Activated CD8-positive, alpha-beta memory T cell treated with anti-CD3 and anti-CD28 coated beads, Interleukin-2, amount 10 ng/mL, durations not matched to agents 7 days and 5 days (primary cell): ENCODE results near the gene MYLK. TPM values are rescaled to one million over a fixed set of nuclear protein-coding genes. Genes with fewer than 3 reads are reported as not detected.
A peak's percentile ranks its signal among the peaks of the same experiment; 100 is the strongest.

Experiments used
- ATAC-seq: fragments of 150-1000 bp; cut with Tn5 transposase; one replicate; pipeline ENCODE4 v1.10.0; 2021; ENCODE audit warnings: moderate library complexity
- CTCF ChIA-PET: fragments of 350-600 bp; sonication (Branson Sonifier 250); formaldehyde crosslinking; loops from one replicate; lab custom pipeline; 2021; ENCODE audit warnings: antibody characterized with exemption; lab: Charles Lee
- DNase-seq: peaks from one replicate; pipeline ENCODE4 v3.0.0-alpha.2; 2020
- H3K27ac Mint-ChIP-seq: one replicate; pipeline ENCODE4 v1.8.0; 2021; ENCODE audit warnings: mild to moderate bottlenecking, mixed read lengths
- H3K27me3 Mint-ChIP-seq: one replicate; pipeline ENCODE4 v1.8.0; 2021; ENCODE audit warnings: mixed read lengths
- H3K36me3 Mint-ChIP-seq: one replicate; pipeline ENCODE4 v1.8.0; 2021; ENCODE audit warnings: mild to moderate bottlenecking, mixed read lengths
- H3K4me1 Mint-ChIP-seq: one replicate; pipeline ENCODE4 v1.8.0; 2021; ENCODE audit warnings: mixed read lengths
- H3K4me3 Mint-ChIP-seq: one replicate; pipeline ENCODE4 v1.8.0; 2021; ENCODE audit warnings: mild to moderate bottlenecking, moderate library complexity, mixed read lengths
- H3K9me3 Mint-ChIP-seq: one replicate; pipeline ENCODE4 v1.8.0; 2022; ENCODE audit warnings: low read depth, mixed read lengths
- total RNA-seq, 2 experiments: library from RNA; stranded (reverse); gene quantifications; one replicate each; pipeline ENCODE4 v1.2.3, GENCODE V29; 2021

The MYLK gene
- total RNA-seq, 2 experiments from 2014 or later: 0.50 to 0.96 TPM

DNA sequence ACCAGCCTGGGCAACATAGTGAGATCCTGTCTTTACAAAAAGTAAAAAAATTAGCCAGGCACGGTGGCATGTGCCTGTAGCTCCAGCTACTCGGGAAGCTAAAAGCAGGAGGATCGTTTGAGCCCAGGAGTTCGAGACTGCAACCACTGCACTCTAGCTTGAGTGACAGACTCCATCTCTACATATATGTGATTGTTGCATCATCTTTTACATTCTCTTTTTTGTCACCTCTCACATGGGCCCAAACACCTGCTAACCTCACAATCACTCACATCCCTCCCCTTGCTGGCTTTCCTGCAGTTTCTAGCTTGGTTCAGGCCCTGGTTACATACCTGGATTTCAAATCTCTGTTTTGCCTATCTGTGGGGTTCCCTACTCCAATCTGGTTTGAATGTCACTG is 19.4 kb downstream of the MYLK start:
- H3K36me3 Mint-ChIP-seq: no peaks in the 10 kb centered on the region
- peaks cover 7% of the 10 kb centered on the region for H3K27me3 Mint-ChIP-seq
- no peak for ATAC-seq
- CTCF ChIA-PET: no interaction called here
- H3K4me3 Mint-ChIP-seq: no peak overlapping the region
- H3K9me3 Mint-ChIP-seq: no peaks in the 10 kb centered on the region
- no peak overlapping the region for H3K27ac Mint-ChIP-seq
- no peak for DNase-seq
- no peaks in the 10 kb centered on the region for H3K4me1 Mint-ChIP-seq

DNA sequence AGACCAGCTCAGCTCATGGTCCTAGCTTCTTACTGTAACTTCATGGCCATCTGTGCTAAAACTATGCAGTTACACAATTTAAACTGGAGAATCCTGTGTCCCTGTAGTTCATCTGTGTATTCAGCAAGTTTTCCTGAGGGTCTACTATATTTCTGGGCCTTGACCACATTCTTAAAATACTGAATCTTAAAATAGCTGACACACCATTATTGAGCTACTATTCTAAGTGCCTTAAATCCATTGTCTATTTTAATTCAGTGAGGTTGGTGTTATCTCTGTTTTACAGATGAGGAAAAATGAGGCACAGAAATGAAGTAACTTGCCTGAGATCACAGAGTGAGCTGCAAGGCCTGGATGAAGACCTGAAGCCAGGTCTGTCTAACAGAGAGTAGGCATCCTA is 22.0 kb downstream of the MYLK start:
- H3K4me1 Mint-ChIP-seq: no peaks in the 10 kb centered on the region
- H3K27me3 Mint-ChIP-seq: peaks cover 10% of the 10 kb centered on the region
- CTCF ChIA-PET: interaction anchor here (1.5 kb wide), 1 partner anchor 8 kb away, joined by 3 read pairs; no protein-coding TSS in a partner anchor
- no peaks in the 10 kb centered on the region for H3K36me3 Mint-ChIP-seq
- no peak overlapping the region for H3K27ac Mint-ChIP-seq
- no peaks in the 10 kb centered on the region for H3K9me3 Mint-ChIP-seq
- ATAC-seq (no peak), DNase-seq (no peak)
- no peak overlapping the region for H3K4me3 Mint-ChIP-seq

DNA sequence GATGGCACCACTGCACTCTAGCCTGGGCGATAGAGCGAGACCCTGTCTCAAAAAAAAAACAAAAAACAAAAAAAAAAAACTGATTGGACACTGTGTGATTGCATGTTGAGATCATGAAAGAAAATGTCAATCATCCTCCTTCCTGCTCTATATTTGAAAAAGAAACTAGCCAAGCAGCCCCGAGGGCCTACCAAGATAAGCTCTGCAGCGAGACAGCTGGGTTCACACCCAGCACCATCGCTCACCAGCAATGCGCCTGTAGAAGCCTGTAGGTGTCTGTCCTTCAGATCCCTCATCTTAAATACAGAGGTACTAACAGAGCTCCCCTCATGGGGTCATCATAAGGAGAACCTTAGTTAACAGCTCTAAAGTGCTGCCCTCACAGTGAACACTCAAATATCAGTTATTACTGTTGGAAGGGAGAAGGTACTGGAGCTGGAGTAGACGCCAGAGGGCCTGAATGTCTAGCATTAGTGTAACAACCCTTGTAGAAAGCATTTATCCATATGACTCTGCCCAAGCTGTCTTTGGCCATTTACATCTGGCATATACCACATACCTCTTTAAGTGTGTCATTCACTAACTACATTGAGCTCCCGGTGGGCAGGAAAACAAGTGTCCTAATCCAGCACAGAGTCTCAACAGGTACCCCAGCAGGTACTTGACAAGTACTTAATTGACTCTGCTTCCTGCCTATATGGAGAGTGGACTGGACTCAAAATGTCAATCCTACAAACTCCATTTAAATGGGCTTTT is 22.9 kb downstream of the MYLK start:
- no peaks in the 10 kb centered on the region for H3K36me3 Mint-ChIP-seq
- peaks cover 10% of the 10 kb centered on the region for H3K27me3 Mint-ChIP-seq
- H3K9me3 Mint-ChIP-seq: no peaks in the 10 kb centered on the region
- CTCF ChIA-PET: interaction anchor here (1.5 kb wide), 1 partner anchor 9 kb away, joined by 3 read pairs; no protein-coding TSS in a partner anchor
- no peaks in the 10 kb centered on the region for H3K4me1 Mint-ChIP-seq
- no peak overlapping the region for H3K4me3 Mint-ChIP-seq
- DNase-seq: no peak
- no peak for ATAC-seq
- H3K27ac Mint-ChIP-seq: no peak overlapping the region

DNA sequence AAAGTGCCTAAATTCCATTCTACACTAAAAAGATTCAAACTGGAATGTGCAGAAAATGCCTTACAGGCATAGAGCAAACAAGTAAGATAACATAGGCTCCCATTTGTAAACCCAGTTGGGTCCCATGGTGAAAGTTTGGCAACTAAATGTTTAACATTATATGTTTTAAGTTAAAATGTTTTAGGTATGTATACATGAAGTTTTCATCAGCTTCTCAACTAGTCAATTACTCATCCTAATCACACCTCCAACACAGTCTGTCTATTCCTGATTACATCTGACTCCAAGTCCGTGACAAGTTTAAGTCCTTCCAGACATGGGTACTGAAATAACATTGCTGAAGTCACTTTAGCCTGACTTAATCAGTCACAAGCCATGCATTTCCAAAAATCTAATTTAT is 25.0 kb downstream of the MYLK start:
- Mint-ChIP-seq H3K27ac (no peak overlapping the region), H3K4me3 (no peak overlapping the region), H3K36me3 (peaks cover 3% of the 10 kb centered on the region), H3K27me3 (peaks cover 10% of the 10 kb centered on the region), H3K9me3 (peaks cover 2% of the 10 kb centered on the region), H3K4me1 (peaks cover 10% of the 10 kb centered on the region)
- CTCF ChIA-PET: no interaction called here
- DNase-seq (no peak), ATAC-seq (no peak)

DNA sequence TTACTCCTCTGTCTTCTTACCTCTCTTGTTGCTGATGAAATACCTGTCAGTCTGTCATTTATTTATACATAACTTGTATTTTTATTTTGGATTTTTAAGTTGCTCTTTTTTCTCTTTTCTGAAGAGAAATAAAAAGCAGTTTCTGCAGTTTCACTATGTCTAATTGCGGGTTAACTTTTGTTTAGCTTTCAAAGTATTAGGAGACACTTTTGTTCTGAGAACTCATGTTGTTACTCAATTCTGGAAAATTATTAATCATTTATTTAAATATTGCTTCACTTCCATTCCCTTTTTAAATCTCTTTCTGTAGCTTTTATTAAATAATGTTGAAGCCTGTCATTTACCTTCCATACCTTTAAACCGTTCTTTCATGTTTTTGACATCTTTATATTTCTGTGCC is 29.2 kb downstream of the MYLK start:
- Mint-ChIP-seq H3K27ac (peak overlapping the region; percentile 10), H3K9me3 (peaks cover 4% of the 10 kb centered on the region), H3K27me3 (peaks cover 6% of the 10 kb centered on the region), H3K4me1 (peaks cover 10% of the 10 kb centered on the region), H3K36me3 (peaks cover 3% of the 10 kb centered on the region), H3K4me3 (no peak overlapping the region)
- CTCF ChIA-PET: no interaction called here
- DNase-seq: no peak
- ATAC-seq: no peak

DNA sequence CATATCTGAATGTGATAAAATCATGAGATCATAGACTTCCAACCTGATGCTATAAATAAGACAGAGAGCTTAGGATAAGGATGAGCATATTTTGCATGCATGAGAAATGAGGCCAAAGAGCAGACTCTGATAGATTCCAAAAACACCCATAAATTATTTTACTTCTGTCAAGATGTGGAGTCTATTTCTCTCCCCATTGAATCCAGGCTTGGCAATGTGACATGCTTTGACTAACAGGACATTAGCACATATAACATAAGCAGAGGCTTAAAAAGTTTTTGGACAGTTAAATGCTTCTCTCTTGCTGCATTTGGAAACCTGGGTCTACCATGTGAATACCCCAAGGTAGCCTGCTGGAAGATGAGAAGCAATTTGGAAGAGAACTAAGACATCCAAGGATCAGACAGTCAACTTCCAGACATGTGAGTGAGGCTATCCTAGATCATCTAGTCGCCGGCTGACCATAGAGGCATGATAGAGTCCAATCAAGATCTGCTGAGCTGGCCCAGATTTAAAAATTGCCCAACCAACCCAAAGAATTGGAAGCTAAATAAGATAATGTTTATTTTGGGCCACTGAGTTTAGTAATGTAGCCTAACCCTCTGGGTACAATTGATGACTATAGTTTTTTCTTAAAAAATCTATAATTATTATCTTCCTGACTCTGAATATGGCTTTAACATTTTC is 30.3 kb downstream of the MYLK start:
- Mint-ChIP-seq H3K27me3 (peaks cover 3% of the 10 kb centered on the region), H3K27ac (no peak overlapping the region), H3K4me1 (peaks cover 10% of the 10 kb centered on the region), H3K4me3 (no peak overlapping the region), H3K9me3 (peaks cover 4% of the 10 kb centered on the region), H3K36me3 (peaks cover 4% of the 10 kb centered on the region)
- ATAC-seq (no peak), DNase-seq (no peak)
- CTCF ChIA-PET: no interaction called here

DNA sequence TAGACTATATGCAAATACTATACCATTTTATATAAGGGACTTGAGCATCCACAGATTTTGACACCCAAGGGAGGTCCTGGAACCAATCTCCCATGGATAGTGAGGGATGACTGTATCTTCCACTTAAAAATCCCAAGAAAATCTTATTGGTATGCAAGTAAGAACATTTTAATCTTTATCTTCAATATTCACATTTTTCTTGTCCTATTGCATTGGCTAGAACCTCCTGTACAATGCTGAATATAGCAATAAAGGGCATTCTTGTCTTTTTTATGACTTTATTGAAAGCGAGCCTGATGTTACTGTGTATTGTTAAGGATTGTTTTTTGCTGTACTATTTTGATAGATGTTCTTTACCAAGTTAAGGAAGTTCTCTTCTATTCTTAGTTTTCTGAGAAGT is 36.9 kb downstream of the MYLK start:
- H3K27ac Mint-ChIP-seq: no peak overlapping the region
- H3K9me3 Mint-ChIP-seq: peaks cover 7% of the 10 kb centered on the region
- CTCF ChIA-PET: no interaction called here
- DNase-seq (no peak), ATAC-seq (no peak)
- H3K4me1 Mint-ChIP-seq: no peaks in the 10 kb centered on the region
- no peak overlapping the region for H3K4me3 Mint-ChIP-seq
- H3K36me3 Mint-ChIP-seq: peaks cover 3% of the 10 kb centered on the region
- no peaks in the 10 kb centered on the region for H3K27me3 Mint-ChIP-seq

DNA sequence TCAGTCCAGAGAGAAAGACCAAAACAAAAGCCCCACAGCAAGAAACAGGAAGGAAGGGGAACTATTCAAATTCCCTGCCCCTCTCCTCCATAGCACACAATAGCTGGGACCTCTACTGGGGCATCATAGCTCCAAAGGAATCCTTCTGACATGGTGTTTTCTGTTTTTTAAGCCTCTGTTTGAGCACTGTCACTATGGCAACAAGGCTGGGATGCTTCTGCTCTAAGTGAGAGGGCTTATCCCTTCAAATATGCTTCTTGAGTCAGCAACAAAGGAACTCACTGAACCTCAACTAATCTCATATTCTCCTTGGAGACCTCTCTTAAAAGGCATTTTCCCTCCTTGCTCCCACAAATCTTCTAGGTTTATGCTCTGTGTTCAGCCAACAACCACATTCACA is 40.5 kb downstream of the MYLK start:
- DNase-seq: no peak
- peaks cover 2% of the 10 kb centered on the region for H3K36me3 Mint-ChIP-seq
- peaks cover 10% of the 10 kb centered on the region for H3K27me3 Mint-ChIP-seq
- H3K9me3 Mint-ChIP-seq: peaks cover 14% of the 10 kb centered on the region
- peaks cover 4% of the 10 kb centered on the region for H3K4me1 Mint-ChIP-seq
- no peak overlapping the region for H3K27ac Mint-ChIP-seq
- H3K4me3 Mint-ChIP-seq: no peak overlapping the region
- no peak for ATAC-seq
- CTCF ChIA-PET: no interaction called here

DNA sequence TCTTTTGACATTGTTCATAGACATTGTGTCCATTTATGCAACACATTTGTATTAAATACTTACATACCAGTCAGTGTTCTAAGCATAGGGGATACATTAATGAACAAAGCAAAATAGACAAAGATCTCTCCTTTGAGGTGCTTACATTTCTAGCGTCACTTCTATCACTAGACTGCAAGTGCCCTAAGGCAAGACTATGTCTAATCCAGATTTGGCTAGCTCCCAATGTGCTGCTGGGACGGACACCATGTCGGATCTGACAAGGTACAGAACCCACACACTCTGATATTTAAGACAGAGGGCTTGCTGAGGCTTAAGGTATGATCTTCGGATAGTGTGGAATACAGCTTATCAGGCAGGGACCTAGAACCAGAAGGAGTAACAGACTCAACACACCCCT is 41.4 kb downstream of the MYLK start:
- Mint-ChIP-seq H3K4me1 (peaks cover 4% of the 10 kb centered on the region), H3K9me3 (peaks cover 14% of the 10 kb centered on the region), H3K4me3 (no peak overlapping the region), H3K27me3 (peaks cover 17% of the 10 kb centered on the region), H3K36me3 (peaks cover 2% of the 10 kb centered on the region), H3K27ac (no peak overlapping the region)
- no peak for DNase-seq
- CTCF ChIA-PET: no interaction called here
- no peak for ATAC-seq

DNA sequence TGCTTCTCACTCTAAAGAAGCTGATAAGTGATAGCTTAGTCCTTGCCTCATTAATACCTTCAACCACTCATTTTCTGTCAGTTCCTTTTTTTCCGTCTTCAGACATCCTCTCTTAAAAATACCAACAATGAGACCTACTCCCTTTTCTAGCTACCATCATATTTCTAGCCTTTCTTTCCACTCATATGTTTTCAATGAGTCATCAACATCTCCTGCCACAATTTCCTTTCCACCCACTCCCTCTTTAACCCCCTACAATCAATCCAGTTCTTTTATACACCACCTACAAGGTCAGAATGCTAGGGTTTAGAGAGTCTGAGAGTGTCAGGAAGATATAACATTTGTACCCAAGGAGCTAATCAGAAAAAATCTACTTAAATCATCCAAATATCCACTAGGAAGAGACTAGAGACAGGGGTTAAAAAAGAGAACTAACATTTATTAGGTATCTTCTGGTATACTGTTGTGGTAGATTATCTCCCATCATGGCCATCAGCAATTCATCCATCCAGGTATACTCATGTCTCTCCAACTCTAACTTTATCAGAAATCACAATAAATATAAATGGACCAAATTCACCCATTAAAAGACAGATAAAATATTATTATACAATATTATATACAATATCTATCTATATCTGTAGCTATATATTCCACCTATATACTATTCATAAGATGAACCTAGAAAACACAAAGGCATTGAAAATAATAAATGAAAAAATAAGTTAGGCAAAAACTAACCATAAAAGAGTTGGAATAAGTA is 42.5 kb downstream of the MYLK start:
- peaks cover 4% of the 10 kb centered on the region for H3K4me1 Mint-ChIP-seq
- DNase-seq (no peak), ATAC-seq (no peak)
- H3K4me3 Mint-ChIP-seq: no peak overlapping the region
- H3K36me3 Mint-ChIP-seq: no peaks in the 10 kb centered on the region
- peaks cover 17% of the 10 kb centered on the region for H3K27me3 Mint-ChIP-seq
- H3K9me3 Mint-ChIP-seq: peaks cover 12% of the 10 kb centered on the region
- no peak overlapping the region for H3K27ac Mint-ChIP-seq
- CTCF ChIA-PET: no interaction called here

DNA sequence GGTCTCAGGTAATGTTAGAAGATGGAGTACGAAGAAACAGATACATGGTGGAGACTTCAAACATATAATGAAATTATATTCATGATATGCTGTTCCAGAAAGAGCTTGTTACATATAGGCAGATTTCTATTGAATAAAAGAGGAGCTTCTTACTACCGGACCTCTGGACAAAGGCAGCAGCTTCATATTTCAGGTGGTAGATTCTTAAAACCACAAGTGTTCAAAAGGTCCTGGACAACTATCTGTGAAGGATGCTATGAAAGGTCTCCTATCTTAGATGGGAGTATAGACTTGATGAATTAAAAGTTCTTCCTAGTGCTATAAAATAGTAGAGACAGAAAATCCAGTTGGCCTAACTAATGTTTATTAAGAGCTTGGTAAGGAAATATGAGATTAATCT is 43.2 kb downstream of the MYLK start:
- no peak for ATAC-seq
- peaks cover 8% of the 10 kb centered on the region for H3K9me3 Mint-ChIP-seq
- H3K27me3 Mint-ChIP-seq: peaks cover 17% of the 10 kb centered on the region
- H3K36me3 Mint-ChIP-seq: no peaks in the 10 kb centered on the region
- peaks cover 4% of the 10 kb centered on the region for H3K4me1 Mint-ChIP-seq
- no peak overlapping the region for H3K27ac Mint-ChIP-seq
- DNase-seq: no peak
- CTCF ChIA-PET: no interaction called here
- no peak overlapping the region for H3K4me3 Mint-ChIP-seq

DNA sequence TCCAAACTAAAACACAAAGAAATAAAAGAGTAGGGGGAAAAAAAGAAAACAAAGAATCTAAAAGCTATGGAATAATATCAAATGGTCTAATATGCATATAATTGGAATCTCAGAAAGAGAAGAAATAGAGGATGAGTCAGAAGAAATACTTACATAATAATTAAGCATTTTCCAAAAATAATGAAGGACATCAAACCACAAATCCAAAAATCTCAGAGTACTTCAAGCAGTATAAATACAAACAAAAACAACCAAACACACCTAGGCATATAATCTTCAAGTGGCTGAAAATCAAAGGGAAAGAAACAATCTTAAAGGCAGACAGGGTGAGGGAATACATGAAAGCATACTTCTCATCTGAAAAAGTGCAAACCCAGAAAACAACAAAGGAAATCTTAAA is 46.3 kb downstream of the MYLK start:
- Mint-ChIP-seq H3K9me3 (peaks cover 8% of the 10 kb centered on the region), H3K27me3 (peaks cover 23% of the 10 kb centered on the region), H3K27ac (no peak overlapping the region), H3K4me1 (peaks cover 4% of the 10 kb centered on the region), H3K4me3 (no peak overlapping the region), H3K36me3 (no peaks in the 10 kb centered on the region)
- CTCF ChIA-PET: no interaction called here
- ATAC-seq (no peak), DNase-seq (no peak)

DNA sequence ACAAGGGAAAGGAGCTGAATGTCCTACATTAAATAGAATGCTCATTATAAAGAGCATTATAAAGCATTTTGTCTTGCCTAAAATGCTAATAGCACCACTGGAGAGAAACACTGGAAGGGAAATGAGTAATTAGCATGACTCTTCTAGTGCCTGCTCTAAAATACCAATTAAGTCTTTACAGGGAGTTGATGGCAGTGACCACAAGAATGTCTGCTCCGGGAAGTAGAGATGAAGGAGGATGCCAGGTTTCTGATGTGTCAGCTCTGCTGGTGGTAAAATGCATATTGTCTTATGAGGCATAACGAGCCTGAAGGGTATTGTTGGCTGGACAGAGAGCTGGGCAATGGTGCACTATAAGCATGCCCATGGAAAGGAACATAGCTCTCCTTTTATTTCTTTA is 49.5 kb downstream of the MYLK start:
- no peak for ATAC-seq

More for the DNA sequence above, 49.5 kb downstream of the MYLK start:
- Mint-ChIP-seq H3K4me1 (no peaks in the 10 kb centered on the region), H3K4me3 (no peak overlapping the region), H3K27me3 (peaks cover 18% of the 10 kb centered on the region), H3K9me3 (peaks cover 2% of the 10 kb centered on the region), H3K36me3 (no peaks in the 10 kb centered on the region), H3K27ac (no peak overlapping the region)
- no peak for DNase-seq
- CTCF ChIA-PET: no interaction called here
